H1 (cell line): Measurements from ENCODE around the gene NR3C2. TPM values are rescaled to one million over a fixed set of nuclear protein-coding genes. Genes with fewer than 3 reads are reported as not detected.

Experiments used
- CTCF ChIA-PET: fragments of 300-600 bp; sonication (Branson Sonifier 250); formaldehyde crosslinking; loops from one replicate; lab custom pipeline; 2021; ENCODE audit not compliant: partially characterized antibody; lab: Charles Lee
- POLR2A ChIA-PET: fragments of 300-600 bp; sonication (Branson Sonifier 250); formaldehyde crosslinking; loops from one replicate; lab custom pipeline; 2021; ENCODE audit warnings: inconsistent platforms; ENCODE audit not compliant: partially characterized antibody; lab: Charles Lee
- DNase-seq, 2 experiments: peaks; one replicate each; pipeline versions ENCODE4 v3.0.0 to v3.0.0-alpha.2; 2010 to 2022; ENCODE audit warnings: low spot score in 2 of 2, low read depth in 1 of 2, mixed read lengths in 1 of 2
- FAIRE-seq: peaks from 2 replicates; lab custom pipeline; 2011; peaks lifted over from hg19 to GRCh38; lab: Jason Lieb, UNC
- H2AFZ ChIP-seq: 2 replicates; pipeline ENCODE4 v1.8.1; 2012; ENCODE audit warnings: low read length, inconsistent platforms
- H2AK5ac ChIP-seq: 2 replicates; pipeline ENCODE4 v1.6.1; 2013; ENCODE audit warnings: low read depth, low read length
- H2BK120ac ChIP-seq: replicated peaks from 2 replicates; pipeline ENCODE3; 2013; ENCODE audit warnings: low read depth, low read length, inconsistent platforms
- H2BK12ac ChIP-seq: 2 replicates; pipeline ENCODE4 v1.6.1; 2013; ENCODE audit warnings: low read depth, low read length
- H2BK15ac ChIP-seq: 2 replicates; pipeline ENCODE4 v1.6.1; 2013; ENCODE audit warnings: low read length
- H2BK20ac ChIP-seq: 2 replicates; pipeline ENCODE4 v1.6.1; 2013; ENCODE audit warnings: low read length
- H2BK5ac ChIP-seq: 2 replicates; pipeline ENCODE4 v1.6.1; 2013; ENCODE audit warnings: low read depth, low read length
- H3K14ac ChIP-seq: 2 replicates; pipeline ENCODE4 v1.6.1; 2013; ENCODE audit warnings: inconsistent platforms; ENCODE audit not compliant: insufficient read length
- H3K18ac ChIP-seq: 2 replicates; pipeline ENCODE4 v1.6.1; 2013; ENCODE audit warnings: low read length; ENCODE audit errors: extremely low read depth
- H3K23ac ChIP-seq: 2 replicates; pipeline ENCODE4 v1.6.1; 2013; ENCODE audit warnings: inconsistent platforms; ENCODE audit not compliant: insufficient read length
- H3K23me2 ChIP-seq: 2 replicates; pipeline ENCODE4 v1.6.1; 2013; ENCODE audit warnings: low read depth, low read length
- H3K27ac ChIP-seq: 2 replicates; pipeline ENCODE4 v1.6.1; 2011; ENCODE audit warnings: low read depth, low read length, inconsistent platforms
- H3K27me3 ChIP-seq, 4 experiments: replicated peaks in 1 of 4; 1 replicate in 1 of 4; 2 replicates in 3 of 4; pipeline versions ENCODE4 v1.6.1 to v1.8.1; 2011 to 2013; ENCODE audit warnings: low read length in 3 of 4, mild to moderate bottlenecking in 3 of 4, inconsistent platforms in 2 of 4, mixed read lengths in 2 of 4, moderate library complexity in 1 of 4; ENCODE audit not compliant: control insufficient read depth in 3 of 4, insufficient read depth in 3 of 4; ENCODE audit errors: extremely low read depth in 1 of 4
- H3K36me3 ChIP-seq, 4 experiments: 2 replicates each; pipeline versions ENCODE4 v1.6.1 to v1.8.1; 2011 to 2013; ENCODE audit warnings: mild to moderate bottlenecking in 4 of 4, low read length in 3 of 4, moderate library complexity in 2 of 4, control low read depth in 1 of 4, inconsistent platforms in 1 of 4; ENCODE audit not compliant: insufficient read depth in 4 of 4, control insufficient read depth in 2 of 4
- H3K4ac ChIP-seq: replicated peaks from 2 replicates; pipeline ENCODE3; 2013; ENCODE audit warnings: low read length, low read depth, mixed read lengths, inconsistent platforms; ENCODE audit not compliant: insufficient read length
- H3K4me1 ChIP-seq, 4 experiments: replicated peaks in 1 of 4; 1 replicate in 1 of 4; 2 replicates in 3 of 4; pipeline versions ENCODE4 v1.6.1 to v1.8.1; 2011 to 2013; ENCODE audit warnings: low read length in 3 of 4, inconsistent platforms in 2 of 4, mixed read lengths in 1 of 4; ENCODE audit not compliant: insufficient read depth in 4 of 4, control insufficient read depth in 3 of 4
- H3K4me2 ChIP-seq, 2 experiments: 2 replicates each; pipeline versions ENCODE4 v1.6.1 to v1.8.1; 2011 to 2013; ENCODE audit warnings: low read depth in 2 of 2, low read length in 2 of 2, control low read depth in 1 of 2, inconsistent platforms in 1 of 2, mild to moderate bottlenecking in 1 of 2; ENCODE audit not compliant: insufficient read depth in 1 of 2
- H3K4me3 ChIP-seq, 4 experiments: fragments of 200-600, 300-600 bp in 1 of 4; sonication (generic), shearing (Covaris generic), sonication (Bioruptor Twin) in 1 of 4; 2 replicates each; pipeline versions ENCODE4 v1.5.1 to v1.8.1; 2011 to 2016; ENCODE audit warnings: low read length in 4 of 4, low read depth in 3 of 4, control low read depth in 2 of 4, inconsistent platforms in 2 of 4, mild to moderate bottlenecking in 2 of 4, mixed read lengths in 1 of 4, moderate library complexity in 1 of 4; ENCODE audit not compliant: insufficient read depth in 2 of 4; ENCODE audit errors: extremely low read depth in 1 of 4
- H3K56ac ChIP-seq: replicated peaks from 2 replicates; pipeline ENCODE3; 2013; ENCODE audit warnings: low read depth, mild to moderate bottlenecking, mixed read lengths, low read length, inconsistent platforms; ENCODE audit not compliant: insufficient read length
- H3K79me1 ChIP-seq: 2 replicates; pipeline ENCODE4 v1.6.1; 2013; ENCODE audit warnings: low read depth, low read length, control low read depth
- H3K79me2 ChIP-seq, 2 experiments: 2 replicates each; pipeline versions ENCODE4 v1.6.1 to v1.8.1; 2012 to 2013; ENCODE audit warnings: low read length in 2 of 2, mild to moderate bottlenecking in 2 of 2, inconsistent platforms in 1 of 2; ENCODE audit not compliant: insufficient read depth in 2 of 2, control insufficient read depth in 1 of 2
- H3K9ac ChIP-seq, 4 experiments: replicated peaks in 1 of 4; 1 replicate in 1 of 4; 2 replicates in 3 of 4; pipeline versions ENCODE4 v1.6.1 to v1.8.1; 2011 to 2013; ENCODE audit warnings: low read depth in 3 of 4, low read length in 3 of 4, control low read depth in 2 of 4, mild to moderate bottlenecking in 2 of 4, moderate library complexity in 2 of 4, inconsistent platforms in 1 of 4; ENCODE audit errors: extremely low read depth in 1 of 4
- H3K9me3 ChIP-seq, 2 experiments: 2 replicates each; pipeline versions ENCODE4 v1.6.1 to v1.8.1; 2012 to 2013; ENCODE audit warnings: mild to moderate bottlenecking in 2 of 2, moderate library complexity in 2 of 2, control low read depth in 1 of 2, inconsistent platforms in 1 of 2, low read depth in 1 of 2, low read length in 1 of 2, mixed read lengths in 1 of 2; ENCODE audit not compliant: insufficient read depth in 2 of 2
- H4K20me1 ChIP-seq, 2 experiments: replicated peaks in 1 of 2; 2 replicates each; pipeline versions ENCODE3 to v1.8.1; 2011 to 2013; ENCODE audit warnings: inconsistent platforms in 2 of 2, low read length in 2 of 2, mild to moderate bottlenecking in 1 of 2; ENCODE audit not compliant: insufficient read depth in 2 of 2, control insufficient read depth in 1 of 2
- H4K5ac ChIP-seq: 2 replicates; pipeline ENCODE4 v1.6.1; 2013; ENCODE audit warnings: low read length, low read depth, mixed read lengths, inconsistent platforms; ENCODE audit not compliant: insufficient read length
- H4K8ac ChIP-seq: 2 replicates; pipeline ENCODE4 v1.8.0; 2013; ENCODE audit warnings: mild to moderate bottlenecking, moderate library complexity, low read length, inconsistent platforms; ENCODE audit not compliant: insufficient read depth; ENCODE audit errors: extremely low read depth
- H4K91ac ChIP-seq: replicated peaks from 2 replicates; pipeline ENCODE3; 2013; ENCODE audit warnings: low read length, mixed read lengths, inconsistent platforms; ENCODE audit not compliant: insufficient read length
- WGBS, 2 experiments: shearing (Covaris generic) in 1 of 2; methylation state at CpG; one replicate each; pipeline versions ENCODE4 v1.1.6 to v1.1.7; 2013 to 2015; ENCODE audit warnings: low lambda C conversion rate in 2 of 2, mixed read lengths in 2 of 2, inconsistent platforms in 1 of 2, low coverage in 1 of 2, missing lambda C conversion rate in 1 of 2; ENCODE audit not compliant: insufficient replicate concordance in 2 of 2, insufficient coverage in 1 of 2, insufficient read length in 1 of 2; ENCODE audit errors: extremely low coverage in 1 of 2, missing lambda C conversion rate in 1 of 2; 5-methylcytosine and 5-hydroxymethylcytosine counted together
- polyA plus RNA-seq, 7 experiments: library from polyadenylated mRNA; depleted of rRNA in 3 of 7; stranded (reverse) in 5 of 7; unstranded in 2 of 7; fragments of >200 nt in 5 of 7; fragments of 200-250 nt in 2 of 7; gene quantifications; 1 replicate in 5 of 7; 2 replicates in 1 of 7; 4 replicates in 1 of 7; pipeline versions ENCODE4 v1.2.1 to v1.2.3, GENCODE V29; 2011 to 2013; ENCODE audit warnings: missing spikeins in 2 of 7, mixed read lengths in 2 of 7
- total RNA-seq: library from RNA; stranded (reverse); fragmentation: NEBNext Ultra II Directional; extraction: Animal tissue kit (Norgen Biotek cat#: 25700); gene quantifications from 2 replicates; pipeline ENCODE4 v1.2.1, GENCODE V29; 2021

NR3C2 gene
- total and polyA plus RNA-seq, 2 of the 8 experiments (the other 6 are each of a cell fraction or from before 2014, with no cell fraction given) = 0.80 to 3.9 TPM

GRCh38 chr4:148295642-148296041 is 146.6 kb downstream of the NR3C2 start:
- no peak overlapping the region for H2BK5ac ChIP-seq
- H3K14ac ChIP-seq = no peak overlapping the region
- no peak for DNase-seq
- FAIRE-seq = no peak
- no peak overlapping the region for H3K4me2 ChIP-seq
- H3K36me3 ChIP-seq = peaks cover 0 to 4% (median 2%) of the 10 kb centered on the region in 4 experiments; a peak in 2 of 8 replicates
- no peaks in the 10 kb centered on the region for H3K4me1 ChIP-seq
- no peaks in the 10 kb centered on the region for H3K23me2 ChIP-seq
- no peak overlapping the region for H2AFZ ChIP-seq
- no peak overlapping the region for H3K18ac ChIP-seq
- H3K9ac ChIP-seq = no peak overlapping the region
- H4K91ac ChIP-seq = no peak overlapping the region
- 90% methylated on average over 1 of the region's 1 CpG; no CpG with 5 or more reads in 1 of the 2 experiments for WGBS, 2 experiments
- no peak overlapping the region for H3K4ac ChIP-seq
- H3K56ac ChIP-seq = no peak overlapping the region
- H3K9me3 ChIP-seq = peaks cover 9 to 24% of the 10 kb centered on the region in 2 experiments
- POLR2A ChIA-PET = no interaction called here
- no peaks in the 10 kb centered on the region for H3K79me1 ChIP-seq
- no peak overlapping the region for H2AK5ac ChIP-seq
- H3K27ac ChIP-seq = no peak overlapping the region
- H2BK15ac ChIP-seq = no peak overlapping the region
- no peak overlapping the region for H4K5ac ChIP-seq
- H4K20me1 ChIP-seq = no peaks in the 10 kb centered on the region
- no peak overlapping the region for H2BK12ac ChIP-seq
- no peak overlapping the region for H3K23ac ChIP-seq
- H3K79me2 ChIP-seq = no peaks in the 10 kb centered on the region
- H3K27me3 ChIP-seq = no peaks in the 10 kb centered on the region
- no peak overlapping the region for H3K4me3 ChIP-seq
- H4K8ac ChIP-seq = no peak overlapping the region
- H2BK120ac ChIP-seq = no peak overlapping the region
- no peak overlapping the region for H2BK20ac ChIP-seq
- CTCF ChIA-PET = interaction anchor here (1.1 kb wide), 1 partner anchor 17 kb away, joined by 3 read pairs; no protein-coding TSS in a partner anchor
